BJ (cell line): ENCODE measurements around the gene CDC25B. TPM values are rescaled to one million over a fixed set of nuclear protein-coding genes. Genes with fewer than 3 reads are reported as not detected.

Experiments used
- CTCF ChIA-PET: fragments of 350-600 bp; formaldehyde crosslinking; extraction: SDS; loops from one replicate; lab custom pipeline; 2021; ENCODE audit warnings: antibody characterized with exemption, inconsistent platforms; lab: Yijun Ruan, JAX
- POLR2A ChIA-PET: fragments of 300-600 bp; sonication (Branson Sonifier 250); formaldehyde crosslinking; extraction: SDS; loops from one replicate; lab custom pipeline; 2021; ENCODE audit warnings: antibody characterized with exemption; lab: Charles Lee
- DNase-seq: peaks from one replicate; pipeline ENCODE4 v3.0.0-alpha.2; 2011; ENCODE audit warnings: low read depth
- H3K27me3 ChIP-seq: 2 replicates; pipeline ENCODE4 v1.6.0; 2011; ENCODE audit warnings: low read length; ENCODE audit not compliant: control insufficient read depth, insufficient read depth
- H3K36me3 ChIP-seq: 2 replicates; pipeline ENCODE4 v1.5.1; 2011; ENCODE audit warnings: low read length; ENCODE audit not compliant: control insufficient read depth, insufficient read depth
- H3K4me3 ChIP-seq: 2 replicates; pipeline ENCODE4 v1.5.1; 2011; ENCODE audit warnings: low read depth, mild to moderate bottlenecking, control low read depth, low read length
- CTCF ChIP-seq: IDR thresholded peaks from 2 replicates; pipeline ENCODE4 v1.5.1; 2011; ENCODE audit warnings: low read depth, mild to moderate bottlenecking, control low read depth, inconsistent platforms, low read length, moderate library complexity; ENCODE audit not compliant: insufficient read depth
- polyA plus RNA-seq: library from polyadenylated mRNA; depleted of rRNA; stranded (reverse); fragments of >200 nt; gene quantifications from 2 replicates; pipeline ENCODE4 v1.2.3, GENCODE V29; 2011

The CDC25B gene
- polyA plus RNA-seq, 1 experiment = 68.1 TPM

- CTCF ChIA-PET = interaction anchor here (0.7 to 2.3 kb wide), 2 partner anchors 11 to 57 kb away, joined by 3 to 7 read pairs; partner anchors contain the start of gene CENPB
- POLR2A ChIA-PET = no interaction called here
- Histone ChIP-seq H3K36me3 (no peaks in the 10 kb centered on the region), H3K4me3 (no peak overlapping the region), H3K27me3 (no peaks in the 10 kb centered on the region)
- no peak for DNase-seq
- TF ChIP-seq CTCF = no peak
Measured at GRCh38 chr20:3775457-3776108, 20.5 kb upstream of the CDC25B start.

DNA sequence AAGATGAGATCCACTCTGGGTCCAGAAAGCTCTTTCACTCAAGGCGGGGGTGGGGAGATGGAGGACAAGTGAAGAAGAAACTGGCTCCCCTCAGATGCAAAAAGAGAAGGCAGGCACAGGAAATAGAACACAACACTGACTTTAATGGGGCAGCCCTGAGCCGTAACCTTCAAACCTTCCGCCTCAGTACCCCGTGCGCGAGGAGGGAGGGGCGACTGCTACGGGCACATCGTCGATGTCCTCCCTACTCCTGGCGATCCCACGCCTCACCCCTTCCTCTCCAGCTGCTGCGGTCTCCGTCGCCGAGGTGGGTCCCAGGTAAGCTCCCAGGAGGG lies 18.8 kb upstream of the CDC25B start:
- Histone ChIP-seq H3K4me3 (peak overlapping the region; percentile 42), H3K36me3 (no peaks in the 10 kb centered on the region), H3K27me3 (no peaks in the 10 kb centered on the region)
- TF ChIP-seq CTCF = no peak
- CTCF ChIA-PET = interaction anchor here (1.0 to 2.3 kb wide), 6 partner anchors 9 to 61 kb away, joined by 3 to 8 read pairs (median 6); partner anchors contain the start of genes ADISSP, AP5S1 and CENPB
- no peak for DNase-seq
- POLR2A ChIA-PET = no interaction called here

DNA sequence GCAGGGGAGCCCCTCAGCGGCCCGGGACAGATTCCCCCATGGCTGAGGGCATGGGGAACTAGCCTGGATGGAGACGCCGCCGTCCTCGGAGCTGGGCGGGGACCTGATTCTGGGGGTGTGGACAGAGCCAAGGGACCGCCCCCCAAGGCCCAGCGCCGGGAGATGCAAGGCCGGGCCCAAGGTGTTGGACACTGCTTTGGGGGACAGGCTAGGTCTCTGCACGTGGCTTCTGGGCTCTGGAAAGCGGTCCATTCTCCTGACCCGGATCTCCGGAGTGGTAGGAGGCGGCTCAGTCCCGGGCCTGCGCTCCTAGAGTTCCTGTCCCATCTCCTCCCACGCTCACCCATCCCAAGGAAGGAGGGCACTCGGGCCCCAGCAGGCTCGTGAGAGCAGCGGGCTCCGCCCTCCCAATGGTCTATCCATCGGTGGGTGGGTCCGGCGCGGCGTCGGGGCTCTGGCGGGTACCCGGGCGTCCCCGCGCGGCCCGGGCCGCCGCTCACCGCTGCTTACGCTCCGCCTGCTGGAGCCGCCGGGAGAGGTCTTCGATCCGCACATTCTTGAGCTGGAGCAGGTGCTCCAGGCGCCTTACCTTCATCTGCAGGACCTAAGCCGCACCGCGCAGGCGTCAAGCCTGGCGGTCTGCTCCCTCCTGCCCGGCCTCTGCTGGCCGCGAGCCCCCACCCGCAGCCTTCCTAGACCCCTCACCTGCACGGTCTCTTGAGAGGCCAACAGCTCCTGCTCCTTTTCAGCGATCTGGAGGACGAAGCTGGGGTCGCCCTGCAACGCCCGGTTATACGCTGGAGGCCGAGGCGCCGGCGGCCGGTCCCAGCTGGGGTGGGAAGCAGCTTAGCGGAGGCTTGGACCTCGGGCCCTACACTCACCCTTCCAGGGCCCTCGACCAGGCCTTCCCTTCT lies 18.1 kb upstream of the CDC25B start:
- ChIA-PET CTCF (interaction anchor here (0.6 to 2.3 kb wide), 13 partner anchors 9 to 710 kb away, joined by 3 to 10 read pairs (median 4); partner anchors contain the start of genes ADISSP, AP5S1 and CENPB), POLR2A (no interaction called here)
- DNase-seq = no peak
- no peaks in the 10 kb centered on the region for H3K27me3 ChIP-seq
- no peaks in the 10 kb centered on the region for H3K36me3 ChIP-seq
- H3K4me3 ChIP-seq = peak overlapping the region; percentile 42
- 0 out of 2 replicates have a peak, but pooled peaks have one; percentile 7 for TF ChIP-seq CTCF

- no peak overlapping the region for H3K4me3 ChIP-seq
- POLR2A ChIA-PET = no interaction called here
- CTCF ChIA-PET = interaction anchor here (0.7 to 2.3 kb wide), 8 partner anchors 26 to 313 kb away, joined by 3 to 10 read pairs (median 6); partner anchors contain the start of gene AP5S1
- TF ChIP-seq CTCF = no peak
- H3K27me3 ChIP-seq = no peaks in the 10 kb centered on the region
- H3K36me3 ChIP-seq = 0 out of 2 replicates have a peak, but pooled peaks cover 3% of the 10 kb centered on the region
- no peak for DNase-seq
Measured at GRCh38 chr20:3778976-3779375, 17.1 kb upstream of the CDC25B start.
